Measurements from ENCODE around the gene OR2L5.

GRCh38 chr1:248013229-248013710 is at the start of gene OR2L5:
- no peak for TF ChIP-seq POLR2A (IDR thresholded peaks at IDR 0.05; ENCODE audit: borderline replicate concordance, extremely low read depth, insufficient read depth, insufficient read length)
- TF ChIP-seq CTCF (IDR thresholded peaks at IDR 0.05 in 2 of 3, conservative IDR thresholded peaks at IDR 0.05 in 1 of 3; ENCODE audit: borderline replicate concordance in 1 of 3, insufficient read depth in 1 of 3, low read depth in 2 of 3, low read length in 2 of 3): no peak
- TF ChIP-seq YY1 (IDR thresholded peaks at IDR 0.05; ENCODE audit: extremely low read depth, insufficient replicate concordance, low read depth, low read length): no peak
- no peak for TF ChIP-seq RAD21 (IDR thresholded peaks at IDR 0.05; ENCODE audit: low read depth)
- no peak for TF ChIP-seq REST (IDR thresholded peaks at IDR 0.05; ENCODE audit: low read depth)
- no peak for TF ChIP-seq ZNF274 (IDR thresholded peaks at IDR 0.05; ENCODE audit: low read depth, low read length)
- no peak for TF ChIP-seq ZFX (IDR thresholded peaks at IDR 0.05)
